ENCODE results near the gene GALP. TPM values are rescaled to one million over a fixed set of nuclear protein-coding genes. Genes with fewer than 3 reads are reported as not detected.

Gene GALP
- total and polyA plus RNA-seq, 2 donors (not counting 1 experiment from before 2014, with no cell fraction given): not detected

- intact Hi-C loops (cut with micrococcal nuclease): loop anchor here (10.0 kb wide), 1 partner anchor 525 kb away; the partner anchor contains the start of gene ZNF784
- Mint-ChIP-seq H3K4me1 (no peaks in the 10 kb centered on the region), H3K4me3 (no peak overlapping the region)
These were observed 26.2 kb upstream of the GALP start for GRCh38 chr19:56149656-56150038.

GRCh38 chr19:56150358-56150757 lies 25.4 kb upstream of the GALP start:
- Histone ChIP-seq H3K4me3 (ENCODE audit: control extremely low read depth in 1 of 5, extremely low read depth in 1 of 5, insufficient read depth in 1 of 5, low read depth in 2 of 5, low read length in 4 of 5) (no peak overlapping the region), H3K27ac (ENCODE audit: low read length in 2 of 2) (no peak overlapping the region), H3K27me3 (replicated peaks in 1 of 4; ENCODE audit: control extremely low read depth in 1 of 4, control insufficient read depth in 3 of 4, insufficient read depth in 4 of 4, low read length in 3 of 4) (no peaks in the 10 kb centered on the region), H3K79me2 (ENCODE audit: control insufficient read depth, insufficient read depth, low read length) (peaks cover 30% of the 10 kb centered on the region), H3K4me2 (replicated peaks; ENCODE audit: low read depth, low read length, poor library complexity, severe bottlenecking) (no peak overlapping the region), H2AFZ (ENCODE audit: insufficient read depth, low read depth, low read length, poor library complexity, severe bottlenecking) (no peak overlapping the region), H3K9ac (ENCODE audit: low read length) (no peak overlapping the region), H3K4me1 (ENCODE audit: control insufficient read depth in 2 of 2, insufficient read depth in 2 of 2, low read length in 2 of 2) (no peaks in the 10 kb centered on the region), H3K9me3 (ENCODE audit: control extremely low read depth in 1 of 3, control insufficient read depth in 2 of 3, insufficient read depth in 1 of 3, low read length in 2 of 3) (no peaks in the 10 kb centered on the region), H4K20me1 (ENCODE audit: control insufficient read depth, insufficient read depth, low read length, poor library complexity, severe bottlenecking) (peaks cover 23% of the 10 kb centered on the region), H3K36me3 (replicated peaks in 1 of 2; ENCODE audit: control extremely low read depth in 1 of 2, control insufficient read depth in 1 of 2, extremely low read depth in 1 of 2, insufficient read depth in 2 of 2, low read length in 1 of 2) (peaks cover 0 to 25% of the 10 kb centered on the region in 2 experiments)
- TF ChIP-seq CTCF (IDR thresholded peaks at IDR 0.05) (no peak), EZH2 (IDR thresholded peaks at IDR 0.05; ENCODE audit: borderline replicate concordance, insufficient read depth, low read depth, low read length, poor library complexity, severe bottlenecking) (no peak)
- Mint-ChIP-seq H3K4me3 (no peak overlapping the region), H3K9me3 (ENCODE audit: insufficient read depth) (no peaks in the 10 kb centered on the region), H3K27ac (no peak overlapping the region), H3K27me3 (no peaks in the 10 kb centered on the region), H3K4me1 (no peaks in the 10 kb centered on the region)
- no peak for DNase-seq
- CTCF ChIA-PET: no interaction called here
- intact Hi-C loops (cut with micrococcal nuclease): no loop called here
- ATAC-seq (ENCODE audit: low read depth): no peak
- 97% methylated on average over 6 of the region's 11 CpGs for WGBS (ENCODE audit: insufficient coverage)
- POLR2A ChIA-PET: no interaction called here

More at GRCh38 chr19:56149656-56150038, 26.2 kb upstream of the GALP start:
- Histone ChIP-seq H3K4me2 (replicated peaks; ENCODE audit: low read depth, low read length, poor library complexity, severe bottlenecking) (no peak overlapping the region), H4K20me1 (ENCODE audit: control insufficient read depth, insufficient read depth, low read length, poor library complexity, severe bottlenecking) (peaks cover 23% of the 10 kb centered on the region), H3K27ac (ENCODE audit: low read length in 2 of 2) (no peak overlapping the region), H3K79me2 (ENCODE audit: control insufficient read depth, insufficient read depth, low read length) (peaks cover 36% of the 10 kb centered on the region), H3K36me3 (replicated peaks in 1 of 2; ENCODE audit: control extremely low read depth in 1 of 2, control insufficient read depth in 1 of 2, extremely low read depth in 1 of 2, insufficient read depth in 2 of 2, low read length in 1 of 2) (peaks cover 0 to 20% of the 10 kb centered on the region in 2 experiments), H3K9me3 (ENCODE audit: control extremely low read depth in 1 of 3, control insufficient read depth in 2 of 3, insufficient read depth in 1 of 3, low read length in 2 of 3) (no peaks in the 10 kb centered on the region), H3K9ac (ENCODE audit: low read length) (no peak overlapping the region), H3K4me3 (ENCODE audit: control extremely low read depth in 1 of 5, extremely low read depth in 1 of 5, insufficient read depth in 1 of 5, low read depth in 2 of 5, low read length in 4 of 5) (no peak overlapping the region), H3K27me3 (replicated peaks in 1 of 4; ENCODE audit: control extremely low read depth in 1 of 4, control insufficient read depth in 3 of 4, insufficient read depth in 4 of 4, low read length in 3 of 4) (no peaks in the 10 kb centered on the region), H2AFZ (ENCODE audit: insufficient read depth, low read depth, low read length, poor library complexity, severe bottlenecking) (no peak overlapping the region), H3K4me1 (ENCODE audit: control insufficient read depth in 2 of 2, insufficient read depth in 2 of 2, low read length in 2 of 2) (no peaks in the 10 kb centered on the region)
- ATAC-seq (ENCODE audit: low read depth): no peak
- H3K27ac Mint-ChIP-seq: no peak overlapping the region
- TF ChIP-seq EZH2 (IDR thresholded peaks at IDR 0.05; ENCODE audit: borderline replicate concordance, insufficient read depth, low read depth, low read length, poor library complexity, severe bottlenecking): no peak
- no peak for TF ChIP-seq CTCF (IDR thresholded peaks at IDR 0.05)
- no peaks in the 10 kb centered on the region for H3K9me3 Mint-ChIP-seq (ENCODE audit: insufficient read depth)
- POLR2A ChIA-PET: no interaction called here
- 100% methylated on average over 1 of the region's 5 CpGs for WGBS (ENCODE audit: insufficient coverage)
- no peak for DNase-seq
- H3K27me3 Mint-ChIP-seq: no peaks in the 10 kb centered on the region
- CTCF ChIA-PET: no interaction called here
